OCI-LY1 (cell line): ENCODE data around the gene TMEM158.

Experiments
- EZH2 ChIP-seq: fragments of 200-600 bp; sonication (generic), shearing (Covaris generic); IDR thresholded peaks from 2 replicates; pipeline ENCODE4 v1.8.0; 2017; ENCODE audit warnings: borderline replicate concordance, mixed run types, mild to moderate bottlenecking, antibody characterized with exemption, low read length, moderate library complexity, mixed read lengths
- TF ChIP-seq, protein P1 (sequence below): fragments of 200-600 bp; sonication (generic), shearing (Covaris generic); IDR thresholded peaks from 2 replicates; pipeline ENCODE4 v1.5.1; 2017; ENCODE audit warnings: mild to moderate bottlenecking, antibody characterized with exemption, low read length, moderate library complexity, mixed read lengths

GRCh38 chr3:45224824-45225464, 1.1 kb downstream of the TMEM158 start:
- TF ChIP-seq, protein P1, sequence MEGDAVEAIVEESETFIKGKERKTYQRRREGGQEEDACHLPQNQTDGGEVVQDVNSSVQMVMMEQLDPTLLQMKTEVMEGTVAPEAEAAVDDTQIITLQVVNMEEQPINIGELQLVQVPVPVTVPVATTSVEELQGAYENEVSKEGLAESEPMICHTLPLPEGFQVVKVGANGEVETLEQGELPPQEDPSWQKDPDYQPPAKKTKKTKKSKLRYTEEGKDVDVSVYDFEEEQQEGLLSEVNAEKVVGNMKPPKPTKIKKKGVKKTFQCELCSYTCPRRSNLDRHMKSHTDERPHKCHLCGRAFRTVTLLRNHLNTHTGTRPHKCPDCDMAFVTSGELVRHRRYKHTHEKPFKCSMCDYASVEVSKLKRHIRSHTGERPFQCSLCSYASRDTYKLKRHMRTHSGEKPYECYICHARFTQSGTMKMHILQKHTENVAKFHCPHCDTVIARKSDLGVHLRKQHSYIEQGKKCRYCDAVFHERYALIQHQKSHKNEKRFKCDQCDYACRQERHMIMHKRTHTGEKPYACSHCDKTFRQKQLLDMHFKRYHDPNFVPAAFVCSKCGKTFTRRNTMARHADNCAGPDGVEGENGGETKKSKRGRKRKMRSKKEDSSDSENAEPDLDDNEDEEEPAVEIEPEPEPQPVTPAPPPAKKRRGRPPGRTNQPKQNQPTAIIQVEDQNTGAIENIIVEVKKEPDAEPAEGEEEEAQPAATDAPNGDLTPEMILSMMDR: no peak
- peak; percentile 83; the same call in 1 of the 2 replicates for TF ChIP-seq EZH2
